ENCODE measurements around the gene PTX4. TPM values are rescaled to one million over a fixed set of nuclear protein-coding genes. Genes with fewer than 3 reads are reported as not detected.
A peak's percentile ranks its signal among the peaks of the same experiment; 100 is the strongest.

PTX4 gene
- total and polyA plus RNA-seq, 3 experiments from 2014 or later: not detected

GRCh38 chr16:1518626-1519135, 29.9 kb upstream of the PTX4 start:
- Histone ChIP-seq H3K4me1 (ENCODE audit: insufficient read depth, low read length) (no peaks in the 10 kb centered on the region), H3K27me3 (ENCODE audit: insufficient read depth, low read length, poor library complexity, severe bottlenecking) (no peaks in the 10 kb centered on the region), H3K36me3 (ENCODE audit: insufficient read depth, low read length) (no peaks in the 10 kb centered on the region), H3K4me3 (ENCODE audit: low read length) (no peak overlapping the region), H3K27ac (ENCODE audit: low read depth, low read length) (no peak overlapping the region), H3K9me3 (ENCODE audit: low read length) (no peaks in the 10 kb centered on the region)
- peaks cover 0 to 3% (median 0%) of the 10 kb centered on the region in 5 donors for H3K9me3 Mint-ChIP-seq
- ChIA-PET POLR2A (no interaction called here), CTCF (no interaction called here)
- H3K4me3 Mint-ChIP-seq: no peak overlapping the region
- DNase-seq: no peak
- no peaks in the 10 kb centered on the region for H3K27me3 Mint-ChIP-seq
- peaks cover 0 to 5% (median 0%) of the 10 kb centered on the region in 3 donors for H3K36me3 Mint-ChIP-seq
- no peaks in the 10 kb centered on the region for H3K4me1 Mint-ChIP-seq
- H3K27ac Mint-ChIP-seq: no peak overlapping the region

- CTCF ChIA-PET: interaction anchor here (1.8 kb wide), 1 partner anchor 19 kb away, joined by 5 read pairs; the partner anchor contains the start of gene TMEM204
- no peak for DNase-seq
- POLR2A ChIA-PET: no interaction called here
Measured at GRCh38 chr16:1514507-1514906, 25.8 kb upstream of the PTX4 start.

DNA sequence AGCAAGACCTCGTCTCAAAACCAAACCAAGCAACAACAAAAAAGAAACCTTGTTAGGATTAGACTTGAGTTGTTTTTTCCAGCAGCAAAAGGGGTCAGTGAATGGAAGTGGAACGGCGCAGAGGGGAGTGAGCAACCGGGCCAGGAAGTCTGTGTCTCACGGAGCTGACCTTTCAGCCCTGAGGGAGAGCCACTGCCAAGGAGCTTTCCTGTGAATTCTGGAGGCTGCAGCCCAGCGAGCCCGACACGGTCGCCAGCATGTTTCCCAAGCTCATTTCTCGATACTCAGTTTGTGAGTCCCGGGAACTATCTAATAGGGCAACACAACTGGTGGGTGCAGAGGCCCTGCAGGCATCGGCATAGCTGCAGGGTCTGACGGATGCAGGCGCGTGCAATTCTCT, 24.0 kb upstream of the PTX4 start:
- no peaks in the 10 kb centered on the region for H3K4me1 Mint-ChIP-seq
- H3K9me3 ChIP-seq (ENCODE audit: low read length): no peaks in the 10 kb centered on the region
- H3K4me1 ChIP-seq (ENCODE audit: insufficient read depth, low read length): no peaks in the 10 kb centered on the region
- H3K27ac ChIP-seq (ENCODE audit: low read depth, low read length): no peak overlapping the region
- peaks cover 3 to 6% (median 5%) of the 10 kb centered on the region in 3 donors for H3K36me3 Mint-ChIP-seq
- no peaks in the 10 kb centered on the region for H3K27me3 Mint-ChIP-seq
- peaks cover 0 to 4% (median 1%) of the 10 kb centered on the region in 5 donors for H3K9me3 Mint-ChIP-seq
- DNase-seq: no peak
- no peak overlapping the region for H3K4me3 Mint-ChIP-seq
- POLR2A ChIA-PET: interaction anchor here (0.6 kb wide), 1 partner anchor 220 kb away, joined by 3 read pairs; no protein-coding TSS in a partner anchor
- CTCF ChIA-PET: no interaction called here
- no peaks in the 10 kb centered on the region for H3K36me3 ChIP-seq (ENCODE audit: insufficient read depth, low read length)
- H3K4me3 ChIP-seq (ENCODE audit: low read length): no peak overlapping the region
- H3K27ac Mint-ChIP-seq: peak overlapping the region in 3 of 8 donors; percentile 30 to 79 (median 74)
- no peaks in the 10 kb centered on the region for H3K27me3 ChIP-seq (ENCODE audit: insufficient read depth, low read length, poor library complexity, severe bottlenecking)

More at GRCh38 chr16:1514507-1514906, 25.8 kb upstream of the PTX4 start:
- no peak overlapping the region for H3K27ac Mint-ChIP-seq
- H3K4me1 Mint-ChIP-seq: no peaks in the 10 kb centered on the region
- H3K9me3 Mint-ChIP-seq: peaks cover 0 to 4% (median 1%) of the 10 kb centered on the region in 5 donors
- H3K27me3 Mint-ChIP-seq: no peaks in the 10 kb centered on the region
- H3K4me3 ChIP-seq (ENCODE audit: low read length): no peak overlapping the region
- no peak overlapping the region for H3K4me3 Mint-ChIP-seq
- H3K9me3 ChIP-seq (ENCODE audit: low read length): no peaks in the 10 kb centered on the region
- peaks cover 3 to 5% (median 4%) of the 10 kb centered on the region in 3 donors for H3K36me3 Mint-ChIP-seq
- no peaks in the 10 kb centered on the region for H3K27me3 ChIP-seq (ENCODE audit: insufficient read depth, low read length, poor library complexity, severe bottlenecking)
- no peak overlapping the region for H3K27ac ChIP-seq (ENCODE audit: low read depth, low read length)
- H3K4me1 ChIP-seq (ENCODE audit: insufficient read depth, low read length): no peaks in the 10 kb centered on the region
- H3K36me3 ChIP-seq (ENCODE audit: insufficient read depth, low read length): no peaks in the 10 kb centered on the region

DNA sequence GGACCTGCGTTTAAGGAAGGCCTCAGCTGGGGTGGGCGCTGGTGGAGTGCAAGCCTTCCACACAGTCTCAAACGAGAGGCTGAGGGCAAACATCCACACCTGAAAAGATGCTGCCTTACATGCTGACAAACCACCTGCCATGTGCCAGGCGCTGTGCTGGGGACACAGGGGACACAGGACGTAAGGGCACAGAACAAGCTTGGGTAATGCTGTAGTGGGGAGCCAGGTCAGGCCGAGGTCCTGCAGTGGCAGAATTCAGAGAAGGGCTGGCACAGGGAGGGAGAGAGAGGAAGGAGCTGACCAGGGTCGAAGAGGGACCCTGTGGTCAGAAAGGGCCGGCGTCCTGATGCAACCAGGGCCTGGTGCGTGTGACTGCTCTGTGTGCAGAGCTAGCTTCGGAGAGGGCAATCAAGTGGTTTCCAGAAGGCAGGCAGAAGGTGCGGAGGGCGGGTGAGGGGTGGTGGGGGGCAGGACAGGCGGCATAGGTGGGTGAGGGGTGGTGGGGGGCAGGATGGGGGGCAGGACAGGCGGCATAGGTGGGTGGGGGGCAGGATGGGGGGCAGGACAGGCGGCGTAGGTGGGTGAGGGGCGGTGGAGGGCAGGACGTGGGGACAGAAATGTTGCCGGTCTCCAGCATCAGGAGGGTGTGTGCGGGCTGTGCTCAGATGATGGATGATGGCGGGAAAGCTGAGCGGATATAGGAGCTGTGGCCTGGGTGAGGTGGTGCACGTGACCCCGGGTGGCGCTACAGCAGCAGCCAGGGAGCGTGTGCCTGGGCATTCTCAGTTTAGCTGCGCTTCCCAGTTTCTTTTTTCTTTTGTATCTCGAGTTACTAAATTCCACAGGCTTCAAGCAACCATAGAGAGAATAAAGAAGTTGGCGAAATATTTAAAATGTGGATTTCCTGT, 23.2 kb upstream of the PTX4 start:
- Histone ChIP-seq H3K4me1 (ENCODE audit: insufficient read depth, low read length) (no peaks in the 10 kb centered on the region), H3K9me3 (ENCODE audit: low read length) (no peaks in the 10 kb centered on the region), H3K36me3 (ENCODE audit: insufficient read depth, low read length) (no peaks in the 10 kb centered on the region), H3K27ac (ENCODE audit: low read depth, low read length) (no peak overlapping the region), H3K4me3 (ENCODE audit: low read length) (no peak overlapping the region), H3K27me3 (ENCODE audit: insufficient read depth, low read length, poor library complexity, severe bottlenecking) (no peaks in the 10 kb centered on the region)
- DNase-seq: no peak
- POLR2A ChIA-PET: interaction anchor here (0.6 kb wide), 1 partner anchor 221 kb away, joined by 3 read pairs; no protein-coding TSS in a partner anchor
- Mint-ChIP-seq H3K4me1 (no peaks in the 10 kb centered on the region), H3K9me3 (peaks cover 0 to 4% (median 1%) of the 10 kb centered on the region in 5 donors), H3K36me3 (peaks cover 5 to 9% (median 5%) of the 10 kb centered on the region in 3 donors), H3K27ac (peak overlapping the region in 2 of 8 donors; percentile 30 to 58), H3K4me3 (no peak overlapping the region), H3K27me3 (no peaks in the 10 kb centered on the region)
- CTCF ChIA-PET: no interaction called here

- H3K27ac Mint-ChIP-seq: no peak overlapping the region
- Histone ChIP-seq H3K36me3 (ENCODE audit: insufficient read depth, low read length) (no peaks in the 10 kb centered on the region), H3K27me3 (ENCODE audit: insufficient read depth, low read length, poor library complexity, severe bottlenecking) (no peaks in the 10 kb centered on the region), H3K9me3 (ENCODE audit: low read length) (no peaks in the 10 kb centered on the region), H3K4me1 (ENCODE audit: insufficient read depth, low read length) (no peaks in the 10 kb centered on the region), H3K4me3 (ENCODE audit: low read length) (no peak overlapping the region), H3K27ac (ENCODE audit: low read depth, low read length) (no peak overlapping the region)
- peaks cover 0 to 4% (median 1%) of the 10 kb centered on the region in 5 donors for H3K9me3 Mint-ChIP-seq
- DNase-seq: no peak
- H3K36me3 Mint-ChIP-seq: peaks cover 5 to 15% (median 5%) of the 10 kb centered on the region in 3 donors
- no peaks in the 10 kb centered on the region for H3K4me1 Mint-ChIP-seq
- ChIA-PET CTCF (no interaction called here), POLR2A (no interaction called here)
- H3K4me3 Mint-ChIP-seq: no peak overlapping the region
- H3K27me3 Mint-ChIP-seq: no peaks in the 10 kb centered on the region
Measured at GRCh38 chr16:1510941-1511351, 22.2 kb upstream of the PTX4 start.

- Mint-ChIP-seq H3K27ac (peak overlapping the region in 1 of 8 donors; percentile 91), H3K4me1 (no peaks in the 10 kb centered on the region), H3K27me3 (no peaks in the 10 kb centered on the region), H3K4me3 (no peak overlapping the region), H3K36me3 (peaks cover 5 to 19% (median 5%) of the 10 kb centered on the region in 3 donors), H3K9me3 (peaks cover 0 to 4% (median 1%) of the 10 kb centered on the region in 5 donors)
- no peak overlapping the region for H3K4me3 ChIP-seq (ENCODE audit: low read length)
- H3K27me3 ChIP-seq (ENCODE audit: insufficient read depth, low read length, poor library complexity, severe bottlenecking): no peaks in the 10 kb centered on the region
- no peaks in the 10 kb centered on the region for H3K9me3 ChIP-seq (ENCODE audit: low read length)
- no peak for DNase-seq
- POLR2A ChIA-PET: no interaction called here
- H3K36me3 ChIP-seq (ENCODE audit: insufficient read depth, low read length): no peaks in the 10 kb centered on the region
- no peak overlapping the region for H3K27ac ChIP-seq (ENCODE audit: low read depth, low read length)
- H3K4me1 ChIP-seq (ENCODE audit: insufficient read depth, low read length): no peaks in the 10 kb centered on the region
- CTCF ChIA-PET: no interaction called here
Measured at GRCh38 chr16:1510272-1510671, 21.5 kb upstream of the PTX4 start.

GRCh38 chr16:1509307-1510221, 20.8 kb upstream of the PTX4 start:
- Histone ChIP-seq H3K9me3 (ENCODE audit: low read length) (no peaks in the 10 kb centered on the region), H3K27ac (ENCODE audit: low read depth, low read length) (no peak overlapping the region), H3K4me1 (ENCODE audit: insufficient read depth, low read length) (no peaks in the 10 kb centered on the region), H3K4me3 (ENCODE audit: low read length) (no peak overlapping the region), H3K36me3 (ENCODE audit: insufficient read depth, low read length) (no peaks in the 10 kb centered on the region), H3K27me3 (ENCODE audit: insufficient read depth, low read length, poor library complexity, severe bottlenecking) (no peaks in the 10 kb centered on the region)
- no peak overlapping the region for H3K4me3 Mint-ChIP-seq
- peaks cover 0 to 4% (median 1%) of the 10 kb centered on the region in 5 donors for H3K9me3 Mint-ChIP-seq
- ChIA-PET CTCF (no interaction called here), POLR2A (no interaction called here)
- H3K4me1 Mint-ChIP-seq: no peaks in the 10 kb centered on the region
- DNase-seq: no peak
- H3K27me3 Mint-ChIP-seq: no peaks in the 10 kb centered on the region
- peaks cover 2 to 24% (median 5%) of the 10 kb centered on the region in 3 donors for H3K36me3 Mint-ChIP-seq
- H3K27ac Mint-ChIP-seq: peak overlapping the region in 1 of 8 donors; percentile 91

Data from CD8-positive, alpha-beta memory T cell (primary cell).